ENCODE results near the gene SERPINB1. TPM values are rescaled to one million over a fixed set of nuclear protein-coding genes. Genes with fewer than 3 reads are reported as not detected.

The SERPINB1 gene
- polyA plus RNA-seq, 2 of the 4 experiments (the other 2 are of a cell fraction) = 52.7 to 135 TPM

DNA sequence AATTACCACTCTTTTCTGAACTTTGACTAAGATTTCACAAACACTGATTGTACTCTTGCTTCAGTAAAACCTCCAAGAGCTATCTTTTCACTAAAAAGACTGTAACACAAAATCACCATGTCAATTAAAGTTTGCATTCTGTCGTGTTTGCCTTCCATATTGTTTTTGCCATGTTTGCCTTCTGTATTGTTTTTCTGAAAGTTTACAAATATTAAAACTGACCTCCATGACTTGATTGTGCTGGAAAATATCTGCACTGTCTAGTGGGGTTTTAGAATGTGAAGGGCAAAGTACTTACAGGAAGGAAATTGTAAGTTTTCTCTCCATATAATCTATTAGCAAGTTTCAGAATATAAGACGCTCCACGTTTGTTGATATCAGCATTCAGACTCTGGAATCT, 3.4 kb downstream of the SERPINB1 start:
- TF ChIP-seq HEYL (CRISPR knock-in tag; IDR thresholded peaks at IDR 0.05) (no peak), NR3C1 (IDR thresholded peaks at IDR 0.05) (no peak), EHMT2 (IDR thresholded peaks at IDR 0.05; ENCODE audit: low read depth) (no peak)
- peak overlapping the region; percentile 37; the same call in 2 of the 3 replicates for H3K4me3 ChIP-seq
- peaks cover 37% of the 10 kb centered on the region for H3K4me1 ChIP-seq
- H3K27ac ChIP-seq = peak overlapping the region; percentile 73 to 94
- no peaks in the 10 kb centered on the region for H3K9me3 ChIP-seq
- ChIA-PET POLR2A (no interaction called here), CTCF (interaction anchor here (0.9 to 13.7 kb wide), 4 partner anchors 46 to 150 kb away, joined by 3 to 244 read pairs (median 38); partner anchors contain the start of gene WRNIP1)
- 74% methylated on average over 3 of the region's 3 CpGs for WGBS (ENCODE audit: missing lambda C conversion rate)
- ATAC-seq (no peak), DNase-seq (ENCODE audit: low read depth in 1 of 2, low spot score in 1 of 2) (no peak), FAIRE-seq (no peak)
- H3K4me2 ChIP-seq = peak overlapping the region; percentile 92

DNA sequence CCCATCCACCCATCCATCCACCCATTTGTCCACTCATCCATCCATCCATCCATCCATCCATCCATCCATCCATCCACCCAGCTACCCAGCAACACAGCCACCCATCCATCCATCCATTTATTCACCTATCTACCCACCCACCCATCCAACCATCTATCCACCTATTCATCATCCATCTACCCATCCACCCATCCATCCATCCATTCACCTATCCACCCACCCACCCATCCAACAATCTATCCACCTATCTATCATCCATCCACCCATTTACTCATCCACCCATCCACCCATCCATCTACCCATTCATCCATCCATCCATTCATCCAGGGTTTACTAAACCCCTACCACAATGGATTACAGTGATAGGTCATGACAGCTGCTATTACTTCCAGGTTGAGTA, 7.4 kb downstream of the SERPINB1 start:
- Histone ChIP-seq H3K4me1 (peaks cover 28% of the 10 kb centered on the region), H3K4me2 (no peak overlapping the region), H3K27ac (no peak overlapping the region), H3K9me3 (no peaks in the 10 kb centered on the region), H3K4me3 (no peak overlapping the region)
- no peak for DNase-seq (ENCODE audit: low read depth in 1 of 2, low spot score in 1 of 2)
- no peak for ATAC-seq
- CTCF ChIA-PET = interaction anchor here (2.0 to 2.1 kb wide), 2 partner anchors 43 to 97 kb away, joined by 4 to 11 read pairs; no protein-coding TSS in a partner anchor
- no peak for FAIRE-seq
- TF ChIP-seq ZNF302 (CRISPR knock-in tag; IDR thresholded peaks at IDR 0.05) (no peak), RFX5 (IDR thresholded peaks at IDR 0.05) (no peak), FOSL2 (IDR thresholded peaks at IDR 0.05) (no peak), FOSL2 (CRISPR knock-in tag; IDR thresholded peaks at IDR 0.05) (no peak), POLR2A (IDR thresholded peaks at IDR 0.05; ENCODE audit: low read length) (no peak), CEBPB (IDR thresholded peaks at IDR 0.05) (no peak), CBX2 (IDR thresholded peaks at IDR 0.05; ENCODE audit: borderline replicate concordance, low read depth) (no peak), HOXB13 (CRISPR knock-in tag; IDR thresholded peaks at IDR 0.05; ENCODE audit: low read depth) (no peak), NR3C1 (IDR thresholded peaks at IDR 0.05) (no peak), MAZ (IDR thresholded peaks at IDR 0.05; ENCODE audit: borderline replicate concordance, low read depth, low read length) (no peak), JUN (IDR thresholded peaks at IDR 0.05) (no peak), HOXA7 (CRISPR knock-in tag; IDR thresholded peaks at IDR 0.05) (no peak), CHD4 (IDR thresholded peaks at IDR 0.05; ENCODE audit: borderline replicate concordance) (no peak), SMC3 (IDR thresholded peaks at IDR 0.05) (no peak)
- TF ChIP-seq, protein P1, sequence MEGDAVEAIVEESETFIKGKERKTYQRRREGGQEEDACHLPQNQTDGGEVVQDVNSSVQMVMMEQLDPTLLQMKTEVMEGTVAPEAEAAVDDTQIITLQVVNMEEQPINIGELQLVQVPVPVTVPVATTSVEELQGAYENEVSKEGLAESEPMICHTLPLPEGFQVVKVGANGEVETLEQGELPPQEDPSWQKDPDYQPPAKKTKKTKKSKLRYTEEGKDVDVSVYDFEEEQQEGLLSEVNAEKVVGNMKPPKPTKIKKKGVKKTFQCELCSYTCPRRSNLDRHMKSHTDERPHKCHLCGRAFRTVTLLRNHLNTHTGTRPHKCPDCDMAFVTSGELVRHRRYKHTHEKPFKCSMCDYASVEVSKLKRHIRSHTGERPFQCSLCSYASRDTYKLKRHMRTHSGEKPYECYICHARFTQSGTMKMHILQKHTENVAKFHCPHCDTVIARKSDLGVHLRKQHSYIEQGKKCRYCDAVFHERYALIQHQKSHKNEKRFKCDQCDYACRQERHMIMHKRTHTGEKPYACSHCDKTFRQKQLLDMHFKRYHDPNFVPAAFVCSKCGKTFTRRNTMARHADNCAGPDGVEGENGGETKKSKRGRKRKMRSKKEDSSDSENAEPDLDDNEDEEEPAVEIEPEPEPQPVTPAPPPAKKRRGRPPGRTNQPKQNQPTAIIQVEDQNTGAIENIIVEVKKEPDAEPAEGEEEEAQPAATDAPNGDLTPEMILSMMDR (IDR thresholded peaks at IDR 0.05) = no peak
- TF ChIP-seq, protein P2, sequence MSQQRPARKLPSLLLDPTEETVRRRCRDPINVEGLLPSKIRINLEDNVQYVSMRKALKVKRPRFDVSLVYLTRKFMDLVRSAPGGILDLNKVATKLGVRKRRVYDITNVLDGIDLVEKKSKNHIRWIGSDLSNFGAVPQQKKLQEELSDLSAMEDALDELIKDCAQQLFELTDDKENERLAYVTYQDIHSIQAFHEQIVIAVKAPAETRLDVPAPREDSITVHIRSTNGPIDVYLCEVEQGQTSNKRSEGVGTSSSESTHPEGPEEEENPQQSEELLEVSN (IDR thresholded peaks at IDR 0.05; ENCODE audit: borderline replicate concordance, low read depth) = no peak
- TF ChIP-seq, protein P3, sequence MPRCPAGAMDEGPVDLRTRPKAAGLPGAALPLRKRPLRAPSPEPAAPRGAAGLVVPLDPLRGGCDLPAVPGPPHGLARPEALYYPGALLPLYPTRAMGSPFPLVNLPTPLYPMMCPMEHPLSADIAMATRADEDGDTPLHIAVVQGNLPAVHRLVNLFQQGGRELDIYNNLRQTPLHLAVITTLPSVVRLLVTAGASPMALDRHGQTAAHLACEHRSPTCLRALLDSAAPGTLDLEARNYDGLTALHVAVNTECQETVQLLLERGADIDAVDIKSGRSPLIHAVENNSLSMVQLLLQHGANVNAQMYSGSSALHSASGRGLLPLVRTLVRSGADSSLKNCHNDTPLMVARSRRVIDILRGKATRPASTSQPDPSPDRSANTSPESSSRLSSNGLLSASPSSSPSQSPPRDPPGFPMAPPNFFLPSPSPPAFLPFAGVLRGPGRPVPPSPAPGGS (IDR thresholded peaks at IDR 0.05) = no peak
- POLR2A ChIA-PET = interaction anchor here (1.5 kb wide), 1 partner anchor 17 kb away, joined by 7 read pairs; no protein-coding TSS in a partner anchor

DNA sequence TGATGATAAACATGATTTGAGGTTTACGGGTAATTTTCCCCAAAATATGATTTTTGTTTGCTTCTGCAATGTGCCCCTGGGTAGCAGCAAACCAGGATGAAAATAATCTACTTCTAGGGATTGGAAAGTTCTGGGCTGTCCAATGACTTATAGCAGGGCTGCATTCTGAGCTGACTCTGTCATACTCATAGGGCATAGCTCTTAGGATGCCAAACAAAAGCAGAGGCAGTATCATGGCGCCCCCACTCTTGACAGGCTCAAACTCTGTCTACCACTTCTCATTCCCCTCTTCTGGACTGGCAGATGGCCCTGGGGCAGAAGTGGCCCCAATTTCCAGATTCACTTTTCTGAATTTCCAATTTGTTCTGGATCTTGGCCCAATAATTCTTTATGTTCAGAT, 10.3 kb downstream of the SERPINB1 start:
- CTCF ChIA-PET = no interaction called here
- TF ChIP-seq, protein P4, sequence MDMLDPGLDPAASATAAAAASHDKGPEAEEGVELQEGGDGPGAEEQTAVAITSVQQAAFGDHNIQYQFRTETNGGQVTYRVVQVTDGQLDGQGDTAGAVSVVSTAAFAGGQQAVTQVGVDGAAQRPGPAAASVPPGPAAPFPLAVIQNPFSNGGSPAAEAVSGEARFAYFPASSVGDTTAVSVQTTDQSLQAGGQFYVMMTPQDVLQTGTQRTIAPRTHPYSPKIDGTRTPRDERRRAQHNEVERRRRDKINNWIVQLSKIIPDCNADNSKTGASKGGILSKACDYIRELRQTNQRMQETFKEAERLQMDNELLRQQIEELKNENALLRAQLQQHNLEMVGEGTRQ (IDR thresholded peaks at IDR 0.05) = no peak
- TF ChIP-seq RAD21 (conservative IDR thresholded peaks at IDR 0.05 in 1 of 2, IDR thresholded peaks at IDR 0.05 in 1 of 2) = 0 out of 5 replicates have a peak, but pooled peaks of 1 of the 2 experiments have one; percentile 11

More for the DNA sequence above, 10.3 kb downstream of the SERPINB1 start:
- H3K4me3 ChIP-seq = no peak overlapping the region
- peak in 1 of 2 experiments; percentile 25; a peak in 1 of 6 replicates for ATAC-seq
- 95% methylated on average over 2 of the region's 2 CpGs for WGBS (ENCODE audit: missing lambda C conversion rate)
- peaks cover 11% of the 10 kb centered on the region for H3K4me1 ChIP-seq
- H3K4me2 ChIP-seq = no peak overlapping the region
- POLR2A ChIA-PET = interaction anchor here (0.9 kb wide), 1 partner anchor 13 kb away, joined by 3 read pairs; no protein-coding TSS in a partner anchor
- FAIRE-seq = no peak
- no peaks in the 10 kb centered on the region for H3K9me3 ChIP-seq
- DNase-seq (ENCODE audit: low read depth in 1 of 2, low spot score in 1 of 2) = no peak
- no peak overlapping the region for H3K27ac ChIP-seq

Data from A549 (cell line).